GM10266 (cell line): ENCODE measurements around the gene C5AR2.

Experiments used
- DNase-seq: peaks from one replicate; pipeline ENCODE4 v3.0.0; 2012; ENCODE audit errors: extremely low spot score
- CTCF ChIP-seq: IDR thresholded peaks from 2 replicates; pipeline ENCODE4 v1.5.1; 2012; ENCODE audit warnings: mild to moderate bottlenecking, low read depth; ENCODE audit not compliant: control insufficient read depth, insufficient read depth; ENCODE audit errors: missing control alignments

Gene C5AR2

GRCh38 chr19:47370045-47370611, 38.2 kb downstream of the C5AR2 start:
- DNase-seq: no peak
- no peak for TF ChIP-seq CTCF

GRCh38 chr19:47371261-47371660, 39.3 kb downstream of the C5AR2 start:
- no peak for DNase-seq

GRCh38 chr19:47372603-47373002, 40.6 kb downstream of the C5AR2 start:
- DNase-seq: no peak

More at GRCh38 chr19:47371261-47371660, 39.3 kb downstream of the C5AR2 start:
- no peak for TF ChIP-seq CTCF

GRCh38 chr19:47373246-47374240, 41.6 kb downstream of the C5AR2 start:
- DNase-seq: no peak
- TF ChIP-seq CTCF: no peak

More at GRCh38 chr19:47372603-47373002, 40.6 kb downstream of the C5AR2 start:
- TF ChIP-seq CTCF: no peak

- no peak for TF ChIP-seq CTCF
- DNase-seq: no peak
These were observed 43.1 kb downstream of the C5AR2 start for GRCh38 chr19:47374876-47375693.

- no peak for DNase-seq
- TF ChIP-seq CTCF: no peak
These were observed 44.0 kb downstream of the C5AR2 start for GRCh38 chr19:47375694-47376588.
